ENCODE results near the gene KCNK2. TPM values are rescaled to one million over a fixed set of nuclear protein-coding genes. Genes with fewer than 3 reads are reported as not detected.

KCNK2 gene
- total RNA-seq, 1 experiment from 2014 or later = 0.18 TPM

GRCh38 chr1:215056584-215056983, 26.0 kb upstream of the KCNK2 start:
- H3K4me1 Mint-ChIP-seq (ENCODE audit: low read depth, unreplicated experiment) = peaks cover 6% of the 10 kb centered on the region
- no peak overlapping the region for H3K4me3 Mint-ChIP-seq (ENCODE audit: unreplicated experiment)

GRCh38 chr1:215059947-215060346, 22.6 kb upstream of the KCNK2 start:
- DNase-seq = no peak
- H3K27me3 ChIP-seq (replicated peaks; ENCODE audit: control insufficient read depth, insufficient read depth, low read length) = no peaks in the 10 kb centered on the region
- no peaks in the 10 kb centered on the region for H3K4me1 ChIP-seq
- Mint-ChIP-seq H3K36me3 (ENCODE audit: insufficient read depth, unreplicated experiment) (peaks cover 5% of the 10 kb centered on the region), H3K27ac (ENCODE audit: unreplicated experiment) (no peak overlapping the region), H3K4me1 (ENCODE audit: low read depth, unreplicated experiment) (peaks cover 6% of the 10 kb centered on the region), H3K4me3 (ENCODE audit: unreplicated experiment) (no peak overlapping the region), H3K9me3 (ENCODE audit: unreplicated experiment) (no peaks in the 10 kb centered on the region), H3K27me3 (ENCODE audit: insufficient read depth, unreplicated experiment) (peaks cover 7% of the 10 kb centered on the region)
- H3K36me3 ChIP-seq (ENCODE audit: control insufficient read depth, insufficient read depth, low read length) = no peaks in the 10 kb centered on the region
- BruUV-seq (replicated peaks) = no TSS peak
- ChIA-PET CTCF (no interaction called here), POLR2A (no interaction called here)
- H3K9me3 ChIP-seq = no peaks in the 10 kb centered on the region
- no peak overlapping the region for H3K4me3 ChIP-seq (ENCODE audit: low read depth, low read length)
- intact Hi-C loops (cut with micrococcal nuclease; ENCODE audit: unreplicated experiment) = no loop called here
- TF ChIP-seq CTCF (IDR thresholded peaks at IDR 0.05; ENCODE audit: insufficient read depth in 1 of 2, low read depth in 1 of 2, low read length in 1 of 2, severe bottlenecking in 1 of 2, unreplicated experiment in 1 of 2) = no peak

More at GRCh38 chr1:215056584-215056983, 26.0 kb upstream of the KCNK2 start:
- no peaks in the 10 kb centered on the region for H3K9me3 Mint-ChIP-seq (ENCODE audit: unreplicated experiment)
- intact Hi-C loops (cut with micrococcal nuclease; ENCODE audit: unreplicated experiment) = no loop called here
- no peaks in the 10 kb centered on the region for H3K4me1 ChIP-seq
- POLR2A ChIA-PET = no interaction called here
- TF ChIP-seq CTCF (IDR thresholded peaks at IDR 0.05; ENCODE audit: insufficient read depth in 1 of 2, low read depth in 1 of 2, low read length in 1 of 2, severe bottlenecking in 1 of 2, unreplicated experiment in 1 of 2) = no peak
- H3K27ac Mint-ChIP-seq (ENCODE audit: unreplicated experiment) = no peak overlapping the region
- no peaks in the 10 kb centered on the region for H3K9me3 ChIP-seq
- DNase-seq = no peak
- no peaks in the 10 kb centered on the region for H3K27me3 ChIP-seq (replicated peaks; ENCODE audit: control insufficient read depth, insufficient read depth, low read length)
- CTCF ChIA-PET = no interaction called here
- no peaks in the 10 kb centered on the region for H3K36me3 Mint-ChIP-seq (ENCODE audit: insufficient read depth, unreplicated experiment)
- no peak overlapping the region for H3K4me3 ChIP-seq (ENCODE audit: low read depth, low read length)
- peaks cover 3% of the 10 kb centered on the region for H3K27me3 Mint-ChIP-seq (ENCODE audit: insufficient read depth, unreplicated experiment)
- BruUV-seq (replicated peaks) = no TSS peak
- no peaks in the 10 kb centered on the region for H3K36me3 ChIP-seq (ENCODE audit: control insufficient read depth, insufficient read depth, low read length)

- no peak for TF ChIP-seq CTCF (IDR thresholded peaks at IDR 0.05; ENCODE audit: insufficient read depth in 1 of 2, low read depth in 1 of 2, low read length in 1 of 2, severe bottlenecking in 1 of 2, unreplicated experiment in 1 of 2)
- POLR2A ChIA-PET = no interaction called here
- Histone ChIP-seq H3K4me3 (ENCODE audit: low read depth, low read length) (no peak overlapping the region), H3K27me3 (replicated peaks; ENCODE audit: control insufficient read depth, insufficient read depth, low read length) (no peaks in the 10 kb centered on the region), H3K36me3 (ENCODE audit: control insufficient read depth, insufficient read depth, low read length) (no peaks in the 10 kb centered on the region), H3K4me1 (no peaks in the 10 kb centered on the region), H3K9me3 (no peaks in the 10 kb centered on the region)
- no peaks in the 10 kb centered on the region for H3K9me3 Mint-ChIP-seq (ENCODE audit: unreplicated experiment)
- no peaks in the 10 kb centered on the region for H3K4me1 Mint-ChIP-seq (ENCODE audit: low read depth, unreplicated experiment)
- H3K36me3 Mint-ChIP-seq (ENCODE audit: insufficient read depth, unreplicated experiment) = peaks cover 5% of the 10 kb centered on the region
- intact Hi-C loops (cut with micrococcal nuclease; ENCODE audit: unreplicated experiment) = no loop called here
- no peak overlapping the region for H3K4me3 Mint-ChIP-seq (ENCODE audit: unreplicated experiment)
- no peak overlapping the region for H3K27ac Mint-ChIP-seq (ENCODE audit: unreplicated experiment)
- BruUV-seq (replicated peaks) = no TSS peak
- peaks cover 7% of the 10 kb centered on the region for H3K27me3 Mint-ChIP-seq (ENCODE audit: insufficient read depth, unreplicated experiment)
- no peak for DNase-seq
- CTCF ChIA-PET = interaction anchor here (0.7 kb wide), 1 partner anchor 12 kb away, joined by 4 read pairs; no protein-coding TSS in a partner anchor
These were observed 18.2 kb upstream of the KCNK2 start for GRCh38 chr1:215064327-215064726.
